ENCODE results near the gene VMAC. TPM values are rescaled to one million over a fixed set of nuclear protein-coding genes. Genes with fewer than 3 reads are reported as not detected.

VMAC gene
- total and polyA plus RNA-seq, 2 of the 13 experiments (the other 11 are each of a cell fraction or from before 2014, with no cell fraction given): 2.4 TPM

- WGBS (ENCODE audit: low lambda C conversion rate): 93% methylated on average over 12 of the region's 13 CpGs
- Histone ChIP-seq H3K4me3 (replicated peaks in 1 of 3; ENCODE audit: insufficient read depth in 1 of 3, low read depth in 2 of 3, low read length in 3 of 3) (no peak overlapping the region), H3K27me3 (ENCODE audit: control insufficient read depth in 1 of 2, insufficient read depth in 2 of 2, low read length in 2 of 2) (no peaks in the 10 kb centered on the region; a peak in 1 of 5 replicates), H3K9me3 (ENCODE audit: low read length) (no peaks in the 10 kb centered on the region), H3K79me2 (ENCODE audit: insufficient read depth, low read length) (peaks cover 2% of the 10 kb centered on the region), H3K4me2 (ENCODE audit: low read depth, low read length) (no peak overlapping the region), H4K20me1 (ENCODE audit: insufficient read depth, low read length) (peaks cover 7% of the 10 kb centered on the region; the same call in 1 of the 2 replicates), H2AFZ (ENCODE audit: low read length) (no peak overlapping the region), H3K9ac (ENCODE audit: insufficient read depth, low read depth, low read length) (no peak overlapping the region), H3K36me3 (replicated peaks in 1 of 2; ENCODE audit: control insufficient read depth in 1 of 2, insufficient read depth in 2 of 2, low read length in 2 of 2) (peaks cover 62 to 96% of the 10 kb centered on the region in 2 experiments), H3K27ac (ENCODE audit: extremely low read length, insufficient read depth, low read length) (no peak overlapping the region), H3K4me1 (ENCODE audit: insufficient read depth, low read length) (no peaks in the 10 kb centered on the region)
- ChIA-PET POLR2A (no interaction called here), CTCF (ENCODE audit: low intra/inter-chr PET ratio, low total read pairs) (no interaction called here)
- TF ChIP-seq RBM22 (optimal IDR thresholded peaks at IDR 0.05; ENCODE audit: low read length) (peak; percentile 47), AGO2 (optimal IDR thresholded peaks at IDR 0.05; ENCODE audit: low read depth, low read length) (peak; percentile 52), MEIS1 (CRISPR knock-in tag; IDR thresholded peaks at IDR 0.05; ENCODE audit: borderline replicate concordance) (no peak)
- ATAC-seq (no peak), FAIRE-seq (no peak), DNase-seq (ENCODE audit: low spot score) (no peak)
- BruUV-seq (replicated peaks): no TSS peak
- in situ Hi-C loops (cut with HindIII; ENCODE audit: extremely low pct_ligation_motif_present, low pct_unique_long_range_greater_than_20kb): no loop called here
- intact Hi-C loops (cut with micrococcal nuclease; ENCODE audit: unreplicated experiment): no loop called here
These were observed 24.5 kb downstream of the VMAC start for GRCh38 chr19:5929179-5929578.

GRCh38 chr19:5929625-5930024 lies 25.0 kb downstream of the VMAC start:
- Histone ChIP-seq H3K9me3 (ENCODE audit: low read length) (no peaks in the 10 kb centered on the region), H3K79me2 (ENCODE audit: insufficient read depth, low read length) (peaks cover 4% of the 10 kb centered on the region), H3K36me3 (replicated peaks in 1 of 2; ENCODE audit: control insufficient read depth in 1 of 2, insufficient read depth in 2 of 2, low read length in 2 of 2) (peaks cover 58 to 93% of the 10 kb centered on the region in 2 experiments), H3K4me2 (ENCODE audit: low read depth, low read length) (no peak overlapping the region), H3K27ac (ENCODE audit: extremely low read length, insufficient read depth, low read length) (no peak overlapping the region), H3K27me3 (ENCODE audit: control insufficient read depth in 1 of 2, insufficient read depth in 2 of 2, low read length in 2 of 2) (no peaks in the 10 kb centered on the region; a peak in 1 of 5 replicates), H3K4me1 (ENCODE audit: insufficient read depth, low read length) (no peaks in the 10 kb centered on the region), H4K20me1 (ENCODE audit: insufficient read depth, low read length) (peaks cover 7% of the 10 kb centered on the region; the same call in 1 of the 2 replicates), H3K9ac (ENCODE audit: insufficient read depth, low read depth, low read length) (no peak overlapping the region), H3K4me3 (replicated peaks in 1 of 3; ENCODE audit: insufficient read depth in 1 of 3, low read depth in 2 of 3, low read length in 3 of 3) (no peak overlapping the region), H2AFZ (ENCODE audit: low read length) (no peak overlapping the region)
- in situ Hi-C loops (cut with HindIII; ENCODE audit: extremely low pct_ligation_motif_present, low pct_unique_long_range_greater_than_20kb) (no loop called here), intact Hi-C loops (cut with micrococcal nuclease; ENCODE audit: unreplicated experiment) (no loop called here)
- FAIRE-seq: no peak
- BruUV-seq (replicated peaks): no TSS peak
- over 99% methylated on average over 14 of the region's 14 CpGs for WGBS (ENCODE audit: low lambda C conversion rate)
- POLR2A ChIA-PET: no interaction called here
- no peak for DNase-seq (ENCODE audit: low spot score)
- CTCF ChIA-PET (ENCODE audit: low intra/inter-chr PET ratio, low total read pairs): no interaction called here
- ATAC-seq: no peak
- TF ChIP-seq ZNF367 (CRISPR knock-in tag; IDR thresholded peaks at IDR 0.05; ENCODE audit: borderline replicate concordance): no peak
- no peak for TF ChIP-seq CBX5 (CRISPR knock-in tag; IDR thresholded peaks at IDR 0.05; ENCODE audit: borderline replicate concordance)
- TF ChIP-seq PRDM4 (CRISPR knock-in tag; IDR thresholded peaks at IDR 0.05; ENCODE audit: borderline replicate concordance): no peak
- TF ChIP-seq EZH2 (conservative IDR thresholded peaks at IDR 0.05; ENCODE audit: low read depth, low read length): no peak
- no peak for TF ChIP-seq TSC22D2 (CRISPR knock-in tag; IDR thresholded peaks at IDR 0.05; ENCODE audit: borderline replicate concordance)
- TF ChIP-seq GLMP (CRISPR knock-in tag; IDR thresholded peaks at IDR 0.05; ENCODE audit: borderline replicate concordance): no peak
- no peak for TF ChIP-seq SMAD3 (CRISPR knock-in tag; IDR thresholded peaks at IDR 0.05)
- no peak for TF ChIP-seq NAIF1 (CRISPR knock-in tag; IDR thresholded peaks at IDR 0.05; ENCODE audit: borderline replicate concordance)
- no peak for TF ChIP-seq ZBTB34 (CRISPR knock-in tag; IDR thresholded peaks at IDR 0.05)
- no peak for TF ChIP-seq YY1 (IDR thresholded peaks at IDR 0.05; ENCODE audit: insufficient read depth, insufficient replicate concordance, low read depth, low read length)
- TF ChIP-seq HIVEP1 (CRISPR knock-in tag; IDR thresholded peaks at IDR 0.05): no peak
